Muscle of leg (tissue), 11 donors: ENCODE results near the gene ZNF385D. TPM values are rescaled to one million over a fixed set of nuclear protein-coding genes. Genes with fewer than 3 reads are reported as not detected.

Source experiments
- DNase-seq: peaks from one replicate; pipeline ENCODE4 v3.0.0; 2013
- H3K27ac ChIP-seq: one replicate; pipeline ENCODE4 v1.5.1; 2013; ENCODE audit warnings: mild to moderate bottlenecking, low read length, control low read depth
- H3K27me3 ChIP-seq: one replicate; pipeline ENCODE4 v1.6.1; 2013; ENCODE audit warnings: low read length; ENCODE audit not compliant: control insufficient read depth, insufficient read depth
- H3K36me3 ChIP-seq: one replicate; pipeline ENCODE4 v1.6.1; 2013; ENCODE audit warnings: low read length; ENCODE audit not compliant: control insufficient read depth, insufficient read depth
- H3K4me1 ChIP-seq: one replicate; pipeline ENCODE4 v1.6.1; 2013; ENCODE audit warnings: low read length; ENCODE audit not compliant: control insufficient read depth, insufficient read depth
- H3K4me3 ChIP-seq: one replicate; pipeline ENCODE4 v1.5.1; 2013; ENCODE audit warnings: low read length, control low read depth
- H3K9me3 ChIP-seq: replicated peaks from 2 replicates; pipeline ENCODE4 v1.6.1; 2013; ENCODE audit warnings: low read depth, low read length; ENCODE audit not compliant: control insufficient read depth
- WGBS: methylation state at CpG from one replicate; pipeline ENCODE4 v1.1.5; 2013; ENCODE audit warnings: missing lambda C conversion rate; ENCODE audit not compliant: insufficient coverage; 5-methylcytosine and 5-hydroxymethylcytosine counted together
- polyA plus RNA-seq, 8 donors: library from polyadenylated mRNA; unstranded; fragments of 120-200 nt; gene quantifications; one replicate each; pipeline versions ENCODE4 v1.2.1 to v1.2.3, GENCODE V29; 2013; ENCODE audit warnings: inconsistent platforms in 1 of 8, low replicate concordance in 1 of 8; ENCODE audit not compliant: insufficient read length in 8 of 8, insufficient read depth in 1 of 8
- total RNA-seq: library from RNA; stranded (reverse); fragments of 120-200 nt; gene quantifications from one replicate; pipeline ENCODE4 v1.2.4, GENCODE V29; 2013

Gene ZNF385D
- total and polyA plus RNA-seq, 9 donors: 10.6 to 36.9 (median 27.6) TPM

GRCh38 chr3:21634112-21634511 lies 116.9 kb downstream of the ZNF385D start:
- no peak for DNase-seq
- H3K27ac ChIP-seq: no peak overlapping the region
- no peaks in the 10 kb centered on the region for H3K9me3 ChIP-seq
- no peaks in the 10 kb centered on the region for H3K27me3 ChIP-seq
- WGBS: no CpG with 5 or more reads among the region's 1 CpG
- H3K4me1 ChIP-seq: no peaks in the 10 kb centered on the region
- H3K4me3 ChIP-seq: no peak overlapping the region
- H3K36me3 ChIP-seq: no peaks in the 10 kb centered on the region

GRCh38 chr3:21624524-21624923 lies 126.5 kb downstream of the ZNF385D start:
- no peaks in the 10 kb centered on the region for H3K27me3 ChIP-seq
- H3K27ac ChIP-seq: no peak overlapping the region
- H3K9me3 ChIP-seq: no peaks in the 10 kb centered on the region
- H3K4me1 ChIP-seq: no peaks in the 10 kb centered on the region
- H3K36me3 ChIP-seq: no peaks in the 10 kb centered on the region
- no CpG with 5 or more reads among the region's 4 CpGs for WGBS
- no peak overlapping the region for H3K4me3 ChIP-seq
- peak; percentile 62 for DNase-seq

- DNase-seq: peak; percentile 20
- Histone ChIP-seq H3K9me3 (no peaks in the 10 kb centered on the region), H3K4me3 (no peak overlapping the region), H3K27ac (no peak overlapping the region), H3K27me3 (no peaks in the 10 kb centered on the region), H3K4me1 (no peaks in the 10 kb centered on the region), H3K36me3 (no peaks in the 10 kb centered on the region)
- WGBS: 17% methylated on average over 1 of the region's 4 CpGs
Observed at GRCh38 chr3:21621181-21621651, 129.8 kb downstream of the ZNF385D start.

DNA sequence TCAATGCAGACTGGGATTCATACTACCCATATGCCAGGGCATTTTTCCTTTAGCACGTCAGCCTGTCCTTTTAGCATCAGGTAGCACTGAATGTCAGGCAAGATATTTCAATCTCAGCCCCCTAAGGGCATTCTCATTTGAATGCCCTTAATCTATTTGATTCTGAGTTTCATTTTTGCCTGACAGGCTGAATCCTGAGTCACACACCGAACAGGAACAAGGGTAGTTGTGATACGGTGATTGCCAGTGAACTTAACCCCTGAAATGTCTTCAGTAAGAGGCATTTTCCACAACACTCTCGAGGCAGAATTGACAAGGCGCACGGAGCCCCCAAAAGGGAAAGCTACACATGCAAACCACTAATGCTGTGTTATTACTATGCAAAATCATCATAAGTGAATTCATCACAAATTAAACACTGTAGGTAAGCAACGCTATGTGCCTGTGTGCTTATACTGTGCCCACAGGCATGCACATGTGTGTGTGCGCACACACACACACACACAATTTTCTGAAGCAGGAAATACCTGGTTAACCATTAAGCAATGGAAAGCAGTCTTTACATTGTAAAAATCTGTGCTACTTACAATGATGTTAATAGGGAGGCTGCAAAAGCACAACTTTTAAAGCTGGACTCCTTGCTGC lies 130.4 kb downstream of the ZNF385D start:
- 30% methylated on average over 3 of the region's 8 CpGs for WGBS
- Histone ChIP-seq H3K4me3 (no peak overlapping the region), H3K27me3 (no peaks in the 10 kb centered on the region), H3K9me3 (no peaks in the 10 kb centered on the region), H3K27ac (no peak overlapping the region), H3K36me3 (no peaks in the 10 kb centered on the region), H3K4me1 (no peaks in the 10 kb centered on the region)
- DNase-seq: peak; percentile 12

- Histone ChIP-seq H3K27ac (no peak overlapping the region), H3K9me3 (no peaks in the 10 kb centered on the region), H3K27me3 (no peaks in the 10 kb centered on the region), H3K4me3 (no peak overlapping the region), H3K4me1 (no peaks in the 10 kb centered on the region), H3K36me3 (no peaks in the 10 kb centered on the region)
- WGBS: no CpG with 5 or more reads among the region's 2 CpGs
- DNase-seq: no peak
Observed at GRCh38 chr3:21618695-21619094, 132.3 kb downstream of the ZNF385D start.

GRCh38 chr3:21613372-21614070 lies 137.5 kb downstream of the ZNF385D start:
- Histone ChIP-seq H3K36me3 (no peaks in the 10 kb centered on the region), H3K9me3 (no peaks in the 10 kb centered on the region), H3K4me3 (no peak overlapping the region), H3K27me3 (no peaks in the 10 kb centered on the region), H3K4me1 (no peaks in the 10 kb centered on the region), H3K27ac (no peak overlapping the region)
- peak; percentile 33 for DNase-seq
- WGBS: no CpG with 5 or more reads among the region's 3 CpGs

DNA sequence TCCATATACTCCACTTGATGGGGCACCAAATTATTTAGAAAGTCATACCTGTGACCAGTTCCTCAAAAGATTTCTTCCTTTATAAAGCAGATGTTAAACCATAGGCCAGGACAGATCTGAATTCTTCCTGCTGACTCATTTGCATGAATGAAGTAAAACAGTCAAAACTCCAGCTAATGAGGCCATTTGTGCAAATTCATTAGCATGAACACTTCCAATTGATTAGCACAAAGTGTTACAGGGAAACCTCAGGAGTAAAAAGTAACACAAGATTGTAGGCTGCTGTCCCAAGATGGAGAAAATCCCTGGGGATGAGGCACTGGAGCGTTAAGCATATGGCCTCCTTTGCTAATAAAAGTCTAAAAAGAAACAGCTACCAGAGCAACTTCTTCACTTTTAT lies 149.8 kb downstream of the ZNF385D start:
- WGBS: no CpG with 5 or more reads among the region's 1 CpG
- no peak overlapping the region for H3K27ac ChIP-seq

GRCh38 chr3:21599890-21600289 lies 151.1 kb downstream of the ZNF385D start:
- Histone ChIP-seq H3K9me3 (no peaks in the 10 kb centered on the region), H3K4me3 (no peak overlapping the region), H3K36me3 (no peaks in the 10 kb centered on the region), H3K27ac (no peak overlapping the region), H3K27me3 (no peaks in the 10 kb centered on the region), H3K4me1 (no peaks in the 10 kb centered on the region)
- no peak for DNase-seq
- 89% methylated on average over 4 of the region's 6 CpGs for WGBS

More for the DNA sequence above, 149.8 kb downstream of the ZNF385D start:
- H3K4me3 ChIP-seq: no peak overlapping the region
- H3K36me3 ChIP-seq: no peaks in the 10 kb centered on the region
- H3K4me1 ChIP-seq: no peaks in the 10 kb centered on the region
- H3K9me3 ChIP-seq: no peaks in the 10 kb centered on the region
- DNase-seq: no peak
- H3K27me3 ChIP-seq: no peaks in the 10 kb centered on the region

- Histone ChIP-seq H3K4me3 (no peak overlapping the region), H3K9me3 (no peaks in the 10 kb centered on the region), H3K27me3 (no peaks in the 10 kb centered on the region), H3K36me3 (no peaks in the 10 kb centered on the region), H3K4me1 (no peaks in the 10 kb centered on the region), H3K27ac (no peak overlapping the region)
- WGBS: 77% methylated on average over 4 of the region's 4 CpGs
- no peak for DNase-seq
Observed at GRCh38 chr3:21592828-21593227, 158.2 kb downstream of the ZNF385D start.

DNA sequence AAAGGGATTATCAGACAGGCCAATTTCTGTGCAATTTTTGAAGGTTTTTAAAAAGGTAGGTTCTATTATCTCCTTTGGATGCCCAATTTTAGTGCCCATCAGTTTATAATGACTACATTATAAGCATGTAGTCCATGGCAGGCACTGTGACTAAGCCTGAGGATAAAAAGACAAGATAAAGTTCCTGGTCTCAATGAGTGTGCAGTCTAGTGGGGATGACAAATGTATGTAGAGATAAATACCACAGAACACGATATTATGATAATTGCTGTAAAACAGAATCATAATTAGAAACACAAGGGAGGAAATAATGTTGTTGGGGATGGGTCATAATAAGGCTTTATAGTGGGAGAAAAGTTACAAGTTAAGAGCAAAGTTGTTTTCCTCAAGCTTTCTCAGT lies 163.1 kb downstream of the ZNF385D start:
- no peaks in the 10 kb centered on the region for H3K36me3 ChIP-seq
- no CpG with 5 or more reads among the region's 1 CpG for WGBS
- no peaks in the 10 kb centered on the region for H3K9me3 ChIP-seq
- H3K27me3 ChIP-seq: no peaks in the 10 kb centered on the region
- no peaks in the 10 kb centered on the region for H3K4me1 ChIP-seq
- no peak for DNase-seq
- H3K27ac ChIP-seq: no peak overlapping the region
- no peak overlapping the region for H3K4me3 ChIP-seq
